Activated CD8-positive, alpha-beta memory T cell treated with anti-CD3 and anti-CD28 coated beads for 1 hour (primary cell): ENCODE data around the gene UBAP1.
"Not testable (repeated sequence)": the region's sequence is repeated elsewhere in the genome, so short reads cannot be mapped to it uniquely, and the experiment has no call there.

ENCODE experiments used
- DNase-seq, 2 donors: peaks; one replicate each; pipeline ENCODE4 v3.0.0-alpha.2; 2020; ENCODE audit warnings: low read depth in 1 of 2; ENCODE audit errors: extremely low read depth in 1 of 2

UBAP1 gene

GRCh38 chr9:34256987-34257585 lies 78.2 kb downstream of the UBAP1 start:
- DNase-seq: no peak

GRCh38 chr9:34259315-34259714 lies 80.5 kb downstream of the UBAP1 start:
- no peak for DNase-seq

DNA sequence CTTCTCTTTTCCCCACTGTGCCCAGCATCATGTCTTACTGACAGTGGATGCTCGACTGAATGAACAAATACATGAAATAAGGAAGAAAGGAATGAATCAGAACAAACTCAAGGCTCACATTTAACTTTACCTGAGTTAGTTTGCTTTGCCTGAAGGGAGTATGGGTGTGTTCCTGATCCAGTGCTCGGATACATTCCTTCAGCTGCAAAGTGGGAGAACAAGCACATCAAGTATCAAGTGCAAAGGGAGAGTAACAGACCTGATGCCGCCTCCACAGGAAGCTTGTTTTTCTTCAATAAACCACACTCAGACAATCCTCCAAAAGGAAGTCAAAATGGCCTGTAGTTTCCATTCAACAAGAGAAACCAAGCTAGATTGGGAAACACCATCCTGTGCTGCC lies 84.1 kb downstream of the UBAP1 start:
- no peak for DNase-seq

DNA sequence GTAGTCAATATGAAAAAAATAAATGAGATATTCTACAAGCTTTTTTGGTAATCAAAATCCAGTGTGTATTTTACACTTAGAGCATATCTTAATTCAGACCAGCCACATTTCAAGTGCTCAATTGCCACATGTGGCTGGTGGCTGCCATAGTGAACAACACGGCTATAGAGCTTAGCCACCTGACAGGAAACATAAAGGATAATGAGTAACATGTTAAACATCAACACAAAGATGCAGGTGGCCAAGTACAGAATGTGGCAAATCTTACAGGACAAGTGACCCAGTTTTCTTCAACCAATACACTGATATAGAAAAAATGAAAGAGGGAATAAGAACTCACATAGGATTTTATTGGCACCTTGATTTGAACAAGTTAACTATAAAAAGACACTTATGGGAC lies 88.8 kb downstream of the UBAP1 start:
- no peak for DNase-seq

GRCh38 chr9:34271265-34272006 lies 92.6 kb downstream of the UBAP1 start:
- no peak for DNase-seq

DNA sequence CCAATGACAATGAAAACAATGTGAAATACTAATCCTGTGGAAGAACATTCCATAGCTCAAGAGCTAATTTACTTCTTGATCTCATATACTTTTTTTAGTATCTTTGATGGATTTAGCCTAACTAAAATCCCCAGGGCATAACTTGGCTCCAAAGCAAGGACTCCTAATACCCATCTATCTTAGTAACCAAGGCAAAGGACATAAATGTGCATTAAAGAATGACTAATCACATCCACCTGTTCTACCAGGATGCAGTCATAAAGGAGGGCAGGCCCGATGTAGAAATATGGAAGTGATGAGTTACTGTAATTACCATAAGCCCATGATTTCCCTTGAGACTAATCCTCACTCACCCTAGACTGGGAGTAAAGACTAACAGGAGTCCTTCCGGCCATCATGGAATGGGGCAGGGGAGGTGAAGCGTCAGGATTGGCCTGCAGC lies 93.3 kb downstream of the UBAP1 start:
- no peak for DNase-seq

DNA sequence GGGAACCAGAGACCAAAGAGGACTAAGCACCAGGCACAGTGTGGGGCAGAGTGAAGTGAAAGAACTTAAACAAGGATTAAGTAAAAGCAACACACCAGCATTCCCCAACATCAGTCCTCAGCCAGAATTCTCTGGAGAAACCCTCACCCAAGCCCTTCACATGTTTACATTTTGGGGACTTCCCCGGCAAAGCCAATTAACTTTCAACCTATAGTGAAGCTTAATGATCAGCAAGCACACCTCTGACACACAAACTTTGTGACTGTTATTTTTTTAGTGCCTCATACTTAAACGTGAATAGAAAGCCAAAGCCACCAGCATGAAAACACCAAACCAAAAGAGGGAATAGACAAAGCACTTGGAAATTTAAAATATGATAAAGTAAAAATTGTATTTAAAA lies 94.7 kb downstream of the UBAP1 start:
- not testable (repeated sequence) for DNase-seq

GRCh38 chr9:34275811-34276210 lies 97.0 kb downstream of the UBAP1 start:
- no peak for DNase-seq

GRCh38 chr9:34276772-34277171 lies 97.9 kb downstream of the UBAP1 start:
- DNase-seq: no peak

GRCh38 chr9:34279411-34279810 lies 100.6 kb downstream of the UBAP1 start:
- DNase-seq: no peak

DNA sequence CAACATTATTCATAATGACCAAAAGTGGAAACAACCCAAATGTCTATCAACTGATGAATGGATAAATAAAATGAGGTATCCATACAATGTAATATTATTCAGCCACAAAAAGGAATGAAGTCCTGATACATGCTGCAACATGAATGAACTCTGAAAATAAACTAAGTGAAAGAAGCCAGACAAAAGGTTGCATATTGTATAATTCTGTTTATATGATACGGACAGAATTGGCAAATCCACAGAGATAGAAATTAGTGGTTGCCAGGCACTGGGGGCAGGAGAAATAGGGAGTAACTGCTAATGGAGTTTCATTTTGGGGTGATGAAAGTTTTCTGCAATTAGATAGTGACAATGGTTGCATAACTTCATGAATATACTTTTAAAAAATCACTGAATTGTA lies 103.3 kb downstream of the UBAP1 start:
- DNase-seq: no peak

- no peak for DNase-seq
Measured at GRCh38 chr9:34289159-34289558, 110.3 kb downstream of the UBAP1 start.

DNA sequence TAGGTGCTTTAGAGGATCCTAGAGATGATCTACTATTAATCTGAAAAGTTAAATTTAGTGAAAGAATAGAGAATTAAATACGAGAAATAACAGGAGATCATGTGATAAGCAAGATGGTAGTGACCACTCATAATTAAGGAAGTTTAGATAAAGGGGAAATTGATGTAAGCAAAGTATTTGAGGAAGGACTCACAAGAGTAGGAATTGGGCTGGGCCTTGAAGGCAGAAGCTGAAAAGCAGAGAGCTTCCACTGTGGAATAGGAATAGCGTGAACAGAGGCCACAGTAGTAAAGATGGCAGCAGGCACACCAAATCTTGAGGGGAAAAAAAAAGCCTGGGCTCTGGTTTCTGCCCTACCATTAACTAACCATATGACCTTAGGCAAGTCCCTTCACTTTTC lies 112.2 kb downstream of the UBAP1 start:
- DNase-seq: no peak

GRCh38 chr9:34291423-34291822 lies 112.6 kb downstream of the UBAP1 start:
- no peak for DNase-seq

GRCh38 chr9:34292552-34292951 lies 113.7 kb downstream of the UBAP1 start:
- no peak for DNase-seq

DNA sequence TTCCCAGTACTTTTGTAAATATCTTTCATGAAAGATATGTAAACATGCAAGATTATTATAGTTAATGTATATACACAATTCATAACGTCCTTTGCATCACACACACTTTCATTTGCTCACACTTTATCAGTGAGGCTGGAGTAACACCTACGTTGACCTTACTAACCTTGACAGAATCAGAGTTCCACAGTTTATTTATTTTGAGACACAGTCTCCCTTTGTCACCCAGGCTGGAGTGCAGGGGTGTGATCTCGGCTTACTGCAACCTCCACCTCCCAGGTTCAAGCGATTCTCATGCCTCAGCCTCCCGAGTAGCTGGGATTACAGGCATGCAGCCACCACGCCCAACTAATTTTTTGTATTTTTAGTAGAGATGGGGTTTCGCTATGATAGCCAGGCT lies 122.2 kb downstream of the UBAP1 start:
- not testable (repeated sequence) for DNase-seq
